Measurements from ENCODE around the gene FATE1.

GRCh38 chrX:151702741-151703340, 13.0 kb upstream of the FATE1 start:
- TF ChIP-seq, protein P1, sequence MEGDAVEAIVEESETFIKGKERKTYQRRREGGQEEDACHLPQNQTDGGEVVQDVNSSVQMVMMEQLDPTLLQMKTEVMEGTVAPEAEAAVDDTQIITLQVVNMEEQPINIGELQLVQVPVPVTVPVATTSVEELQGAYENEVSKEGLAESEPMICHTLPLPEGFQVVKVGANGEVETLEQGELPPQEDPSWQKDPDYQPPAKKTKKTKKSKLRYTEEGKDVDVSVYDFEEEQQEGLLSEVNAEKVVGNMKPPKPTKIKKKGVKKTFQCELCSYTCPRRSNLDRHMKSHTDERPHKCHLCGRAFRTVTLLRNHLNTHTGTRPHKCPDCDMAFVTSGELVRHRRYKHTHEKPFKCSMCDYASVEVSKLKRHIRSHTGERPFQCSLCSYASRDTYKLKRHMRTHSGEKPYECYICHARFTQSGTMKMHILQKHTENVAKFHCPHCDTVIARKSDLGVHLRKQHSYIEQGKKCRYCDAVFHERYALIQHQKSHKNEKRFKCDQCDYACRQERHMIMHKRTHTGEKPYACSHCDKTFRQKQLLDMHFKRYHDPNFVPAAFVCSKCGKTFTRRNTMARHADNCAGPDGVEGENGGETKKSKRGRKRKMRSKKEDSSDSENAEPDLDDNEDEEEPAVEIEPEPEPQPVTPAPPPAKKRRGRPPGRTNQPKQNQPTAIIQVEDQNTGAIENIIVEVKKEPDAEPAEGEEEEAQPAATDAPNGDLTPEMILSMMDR (IDR thresholded peaks at IDR 0.05; ENCODE audit: insufficient read depth, low read depth, low read length), result no peak
- TF ChIP-seq EZH2 (IDR thresholded peaks at IDR 0.05; ENCODE audit: insufficient read depth, low read length), result no peak
